ENCODE data around the gene NEDD4L. TPM values are rescaled to one million over a fixed set of nuclear protein-coding genes. Genes with fewer than 3 reads are reported as not detected.
A peak's percentile ranks its signal among the peaks of the same experiment; 100 is the strongest.

The NEDD4L gene
- total RNA-seq, 1 donor from 2014 or later, result 93.9 TPM

- no peak for TF ChIP-seq CTCF (IDR thresholded peaks at IDR 0.05; ENCODE audit: insufficient read depth, low read depth, low read length)
- no peak for TF ChIP-seq EZH2 (IDR thresholded peaks at IDR 0.05; ENCODE audit: insufficient read depth, low read length)
- Histone ChIP-seq H4K20me1 (ENCODE audit: insufficient read depth, low read length) (no peaks in the 10 kb centered on the region), H2AFZ (ENCODE audit: low read depth, low read length) (no peak overlapping the region), H3K4me2 (ENCODE audit: low read length) (peak overlapping the region; percentile 57), H3K36me3 (ENCODE audit: insufficient read depth, low read length) (no peaks in the 10 kb centered on the region), H3K79me2 (ENCODE audit: insufficient read depth, low read length) (no peaks in the 10 kb centered on the region), H3K9me3 (ENCODE audit: insufficient read depth, low read depth, low read length) (no peaks in the 10 kb centered on the region), H3K27me3 (ENCODE audit: insufficient read depth, low read length) (no peaks in the 10 kb centered on the region), H3K4me3 (ENCODE audit: insufficient read depth, low read depth, low read length) (no peak overlapping the region), H3K9ac (ENCODE audit: low read length) (no peak overlapping the region), H3K4me1 (ENCODE audit: insufficient read depth, low read length) (peaks cover 22% of the 10 kb centered on the region), H3K27ac (ENCODE audit: low read depth, low read length) (no peak overlapping the region)
- peaks cover 29% of the 10 kb centered on the region for H3K27me3 Mint-ChIP-seq (ENCODE audit: low read depth, unreplicated experiment)
- DNase-seq (ENCODE audit: low read depth), result no peak
- no peak overlapping the region for H3K4me3 Mint-ChIP-seq (ENCODE audit: unreplicated experiment)
- H3K27ac Mint-ChIP-seq (ENCODE audit: unreplicated experiment), result no peak overlapping the region
- H3K36me3 Mint-ChIP-seq (ENCODE audit: low read depth, unreplicated experiment), result no peaks in the 10 kb centered on the region
- no peak for FAIRE-seq
- peaks cover 10% of the 10 kb centered on the region for H3K9me3 Mint-ChIP-seq (ENCODE audit: unreplicated experiment)
- H3K4me1 Mint-ChIP-seq (ENCODE audit: low read depth, unreplicated experiment), result peaks cover 15% of the 10 kb centered on the region
Observed at GRCh38 chr18:58416014-58416703, 372.1 kb downstream of the NEDD4L start.

- peak overlapping the region; percentile 57 for H3K4me2 ChIP-seq (ENCODE audit: low read length)
- H3K27ac ChIP-seq (ENCODE audit: low read depth, low read length), result peak overlapping the region; percentile 20
- H3K79me2 ChIP-seq (ENCODE audit: insufficient read depth, low read length), result no peaks in the 10 kb centered on the region
- H3K36me3 Mint-ChIP-seq (ENCODE audit: low read depth, unreplicated experiment), result no peaks in the 10 kb centered on the region
- peak; percentile 43 for FAIRE-seq
- peaks cover 22% of the 10 kb centered on the region for H3K4me1 ChIP-seq (ENCODE audit: insufficient read depth, low read length)
- H3K36me3 ChIP-seq (ENCODE audit: insufficient read depth, low read length), result no peaks in the 10 kb centered on the region
- H3K9ac ChIP-seq (ENCODE audit: low read length), result peak overlapping the region; percentile 10
- H3K9me3 Mint-ChIP-seq (ENCODE audit: unreplicated experiment), result peaks cover 10% of the 10 kb centered on the region
- H3K9me3 ChIP-seq (ENCODE audit: insufficient read depth, low read depth, low read length), result no peaks in the 10 kb centered on the region
- TF ChIP-seq CTCF (IDR thresholded peaks at IDR 0.05; ENCODE audit: insufficient read depth, low read depth, low read length) (no peak), EZH2 (IDR thresholded peaks at IDR 0.05; ENCODE audit: insufficient read depth, low read length) (no peak)
- peaks cover 15% of the 10 kb centered on the region for H3K4me1 Mint-ChIP-seq (ENCODE audit: low read depth, unreplicated experiment)
- no peaks in the 10 kb centered on the region for H3K27me3 ChIP-seq (ENCODE audit: insufficient read depth, low read length)
- no peak overlapping the region for H2AFZ ChIP-seq (ENCODE audit: low read depth, low read length)
- H3K4me3 Mint-ChIP-seq (ENCODE audit: unreplicated experiment), result peak overlapping the region; percentile 55
- no peaks in the 10 kb centered on the region for H4K20me1 ChIP-seq (ENCODE audit: insufficient read depth, low read length)
- H3K27me3 Mint-ChIP-seq (ENCODE audit: low read depth, unreplicated experiment), result peaks cover 25% of the 10 kb centered on the region
- peak overlapping the region; percentile 14 for H3K27ac Mint-ChIP-seq (ENCODE audit: unreplicated experiment)
- no peak overlapping the region for H3K4me3 ChIP-seq (ENCODE audit: insufficient read depth, low read depth, low read length)
- DNase-seq (ENCODE audit: low read depth), result peak; percentile 76
Observed at GRCh38 chr18:58416704-58417683, 373.0 kb downstream of the NEDD4L start.
